ENCODE measurements around the gene NFE2L3.

- TF ChIP-seq CTCF (IDR thresholded peaks at IDR 0.05; ENCODE audit: low read depth, low read length) (no peak), EZH2phosphoT487 (IDR thresholded peaks at IDR 0.05; ENCODE audit: low read depth) (no peak)
Measured at GRCh38 chr7:26162431-26162830, 10.4 kb downstream of the NFE2L3 start.

Data from OCI-LY3 (cell line).